Activated naive CD8-positive, alpha-beta T cell treated with anti-CD3 and anti-CD28 coated beads, Interleukin-2, amount 10 ng/mL, durations not matched to agents 7 days and 5 days (primary cell): Measurements from ENCODE around the gene EMID1. TPM values are rescaled to one million over a fixed set of nuclear protein-coding genes. Genes with fewer than 3 reads are reported as not detected.

Experiments
- total RNA-seq, 2 experiments: library from RNA; stranded (reverse); gene quantifications; one replicate each; pipeline ENCODE4 v1.2.3, GENCODE V29; 2021

EMID1 gene
- total RNA-seq, 2 experiments from 2014 or later = not detected

Other genes with a start within 250 kb of the EMID1 start
- not detected for gene C22orf31, start 144.1 kb upstream of the EMID1 start, total RNA-seq
- under 1 TPM; 0.19 to 0.26 TPM for gene KREMEN1, start 132.9 kb upstream of the EMID1 start, total RNA-seq
- 10 to 100 TPM; 27.5 to 30.1 TPM for gene RHBDD3, start 62.1 kb downstream of the EMID1 start, total RNA-seq
- gene EWSR1, start 62.4 kb downstream of the EMID1 start, total RNA-seq = 100 to 1,000 TPM; 284 to 302 TPM
- 1 to 10 TPM; 8.1 to 9.3 TPM for gene GAS2L1, start 100.8 kb downstream of the EMID1 start, total RNA-seq
- gene RASL10A, start 109.8 kb downstream of the EMID1 start, total RNA-seq = 1 to 10 TPM in 1 of 2 experiments, under 1 TPM in 1; 0.80 to 1.1 TPM
- gene AP1B1, start 182.7 kb downstream of the EMID1 start, total RNA-seq = 10 to 100 TPM; 61.2 to 63.7 TPM
- not detected for gene RFPL1, start 232.7 kb downstream of the EMID1 start, total RNA-seq